HepG2 (cell line): Measurements from ENCODE around the gene LYRM4. TPM values are rescaled to one million over a fixed set of nuclear protein-coding genes. Genes with fewer than 3 reads are reported as not detected.

Experiments used
- ATAC-seq: fragments of 200-7000 bp; cut with Tn5 transposase; 3 replicates; pipeline ENCODE4 v1.9.1; 2020; ENCODE audit warnings: mild to moderate bottlenecking, moderate library complexity
- BruUV-seq: library from RNA; stranded (reverse); fragments of 400-500 nt; replicated peaks from 2 replicates; lab custom pipeline; 2021; lab: Mats Ljungman, UMichigan
- CTCF ChIA-PET: fragments of 300-600 bp; formaldehyde crosslinking; extraction: SDS; loops from one replicate; lab custom pipeline; 2021; ENCODE audit warnings: low total read pairs, inconsistent platforms, low intra/inter-chr PET ratio; lab: Yijun Ruan, JAX
- POLR2A ChIA-PET: fragments of 350-600 bp; sonication (Branson Sonifier 250); formaldehyde crosslinking; loops from one replicate; lab custom pipeline; 2020; ENCODE audit warnings: antibody characterized with exemption, inconsistent platforms; lab: Yijun Ruan, JAX
- DNase-seq: peaks from one replicate; pipeline ENCODE4 v3.0.0-alpha.2; 2015; ENCODE audit warnings: low spot score
- FAIRE-seq: peaks from 3 replicates; lab custom pipeline; 2011; peaks lifted over from hg19 to GRCh38; lab: Jason Lieb, UNC
- H2AFZ ChIP-seq: one replicate; pipeline ENCODE4 v1.6.1; 2011; ENCODE audit warnings: low read length, inconsistent platforms
- H3K27ac ChIP-seq: fragments of 300-600 bp; 3 replicates; pipeline ENCODE4 v1.8.0; 2011; ENCODE audit warnings: mixed run types, mild to moderate bottlenecking, mixed read lengths, low read length, inconsistent platforms; ENCODE audit not compliant: insufficient read depth; ENCODE audit errors: extremely low read length
- H3K27me3 ChIP-seq, 2 experiments: fragments of 200-600 bp in 1 of 2; 2 replicates in 1 of 2; 3 replicates in 1 of 2; pipeline versions ENCODE4 v1.6.0 to v1.8.0; 2011; ENCODE audit warnings: low read length in 2 of 2, mild to moderate bottlenecking in 2 of 2, moderate library complexity in 2 of 2, inconsistent platforms in 1 of 2; ENCODE audit not compliant: insufficient read depth in 2 of 2, control insufficient read depth in 1 of 2
- H3K36me3 ChIP-seq, 2 experiments: fragments of 200-600 bp in 1 of 2; replicated peaks in 1 of 2; 2 replicates in 1 of 2; 3 replicates in 1 of 2; pipeline versions ENCODE4 v1.5.1 to v1.8.0; 2011; ENCODE audit warnings: low read length in 2 of 2, inconsistent platforms in 1 of 2; ENCODE audit not compliant: insufficient read depth in 2 of 2, control insufficient read depth in 1 of 2
- H3K4me1 ChIP-seq: 2 replicates; pipeline ENCODE4 v1.5.1; 2012; ENCODE audit warnings: low read length, inconsistent platforms; ENCODE audit not compliant: insufficient read depth
- H3K4me2 ChIP-seq: 2 replicates; pipeline ENCODE4 v1.6.0; 2011; ENCODE audit warnings: low read depth, low read length, inconsistent platforms
- H3K4me3 ChIP-seq, 3 experiments: fragments of 200-600 bp in 1 of 3; sonication (generic), shearing (Covaris generic) in 1 of 3; replicated peaks in 1 of 3; 2 replicates each; pipeline ENCODE4 v1.5.1; 2011 to 2016; ENCODE audit warnings: low read length in 3 of 3, inconsistent platforms in 2 of 3, low read depth in 2 of 3, mild to moderate bottlenecking in 2 of 3, control low read depth in 1 of 3, mixed read lengths in 1 of 3; ENCODE audit not compliant: insufficient read depth in 1 of 3
- H3K79me2 ChIP-seq: one replicate; pipeline ENCODE4 v1.6.1; 2011; ENCODE audit warnings: low read length, inconsistent platforms; ENCODE audit not compliant: insufficient read depth
- H3K9ac ChIP-seq: 2 replicates; pipeline ENCODE4 v1.6.0; 2011; ENCODE audit warnings: mild to moderate bottlenecking, low read depth, low read length, inconsistent platforms; ENCODE audit not compliant: insufficient read depth
- H3K9me3 ChIP-seq: 2 replicates; pipeline ENCODE4 v1.5.1; 2012; ENCODE audit warnings: mild to moderate bottlenecking, low read length
- H4K20me1 ChIP-seq: 2 replicates; pipeline ENCODE4 v1.6.0; 2011; ENCODE audit warnings: inconsistent platforms, mild to moderate bottlenecking, low read length, moderate library complexity; ENCODE audit not compliant: insufficient read depth
- E2F2 ChIP-seq: sonication (generic); formaldehyde crosslinking; IDR thresholded peaks from 2 replicates; pipeline ENCODE4 v1.4.0; 2020; ENCODE audit warnings: missing genetic modification reagents, borderline replicate concordance
- FOXK2 ChIP-seq: fragments of 450-650 bp; IDR thresholded peaks from 2 replicates; pipeline ENCODE4 v1.6.1; 2016
- KAT2B ChIP-seq: fragments of 150-350 bp; IDR thresholded peaks from 2 replicates; pipeline ENCODE4 v1.6.1; 2014; ENCODE audit warnings: low read depth, low read length, borderline replicate concordance
- KLF9 ChIP-seq: IDR thresholded peaks from 2 replicates; pipeline ENCODE4 v1.6.1; 2016; ENCODE audit warnings: low read depth
- SPEN ChIP-seq: sonication (generic); formaldehyde crosslinking; IDR thresholded peaks from 2 replicates; pipeline ENCODE4 v1.5.1; 2020; ENCODE audit warnings: low read depth, mild to moderate bottlenecking, missing genetic modification reagents
- ZFP37 ChIP-seq: sonication (generic); formaldehyde crosslinking; IDR thresholded peaks from 2 replicates; pipeline ENCODE4 v1.4.0; 2020; ENCODE audit warnings: missing genetic modification reagents, borderline replicate concordance
- ZNF367 ChIP-seq: sonication (generic); formaldehyde crosslinking; IDR thresholded peaks from 2 replicates; pipeline ENCODE4 v1.4.0; 2020; ENCODE audit warnings: missing genetic modification reagents, borderline replicate concordance
- ZNF552 ChIP-seq: sonication (generic); formaldehyde crosslinking; IDR thresholded peaks from 2 replicates; pipeline ENCODE4 v1.9.0; 2022; ENCODE audit warnings: missing genetic modification reagents, mild to moderate bottlenecking, borderline replicate concordance
- WGBS: methylation state at CpG from one replicate; pipeline ENCODE4 v1.1.6; 2017; ENCODE audit warnings: low lambda C conversion rate; 5-methylcytosine and 5-hydroxymethylcytosine counted together
- in situ Hi-C: cut with HindIII; loops from 2 replicates; pipeline ENCODE4 v1.10.0; 2017; ENCODE audit warnings: low pct_unique_long_range_greater_than_20kb; ENCODE audit not compliant: extremely low pct_ligation_motif_present
- intact Hi-C: fragments of 100-400 bp; cut with micrococcal nuclease; formaldehyde crosslinking; loops from one replicate; pipeline ENCODE4 v1.10.0; 2022; ENCODE audit not compliant: unreplicated experiment
- polyA plus RNA-seq, 8 experiments: library from polyadenylated mRNA; depleted of rRNA in 3 of 8; stranded (reverse) in 7 of 8; unstranded in 1 of 8; fragments of >200 nt; fragmentation: Illumina TruSeq in 4 of 8; extraction: Trizol in 4 of 8; gene quantifications; 2 replicates each; pipeline versions ENCODE4 v1.2.1 to v1.2.3, GENCODE V29; 2011 to 2016; ENCODE audit warnings: low read depth in 4 of 8, missing spikeins in 1 of 8, mixed read lengths in 1 of 8; ENCODE audit not compliant: insufficient read depth in 1 of 8
- total RNA-seq, 5 experiments: library from RNA; depleted of rRNA; stranded (reverse); fragments of >200 nt; fragmentation: Illumina TruSeq; extraction: Trizol; gene quantifications; 2 replicates each; pipeline ENCODE4 v1.2.3, GENCODE V29; 2016; ENCODE audit warnings: low read depth in 1 of 5
- TF ChIP-seq, protein P1 (sequence below): fragments of 450-650 bp; IDR thresholded peaks from 2 replicates; pipeline ENCODE4 v1.6.1; 2017; ENCODE audit warnings: mild to moderate bottlenecking

LYRM4 gene
- total and polyA plus RNA-seq, 2 of the 13 experiments (the other 11 are each of a cell fraction or from before 2014, with no cell fraction given), result 64.6 to 67.5 TPM

DNA sequence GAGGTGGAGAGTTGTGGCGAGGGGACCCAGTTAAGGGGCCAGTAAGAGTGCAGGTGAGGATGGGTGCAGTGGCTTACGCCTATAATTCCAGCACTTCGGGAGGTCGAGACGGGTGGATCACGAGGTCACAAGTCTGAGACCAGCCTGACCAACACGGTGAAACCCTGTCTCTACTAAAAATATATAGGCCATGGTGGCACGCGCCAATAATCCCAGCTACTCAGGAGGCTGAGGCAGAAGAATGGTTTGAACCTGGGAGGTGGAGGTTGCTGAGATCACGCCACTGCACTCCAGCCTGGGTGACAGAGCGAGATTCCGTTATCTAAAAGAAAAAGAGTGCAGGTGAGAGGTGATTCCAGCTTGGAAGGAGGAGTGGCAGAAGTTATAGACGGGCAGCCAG is 147.7 kb downstream of the LYRM4 start:
- H4K20me1 ChIP-seq, result no peaks in the 10 kb centered on the region
- FAIRE-seq (no peak), ATAC-seq (no peak), DNase-seq (no peak)
- POLR2A ChIA-PET, result interaction anchor here (1.6 kb wide), 1 partner anchor 55 kb away, joined by 5 read pairs; no protein-coding TSS in a partner anchor
- no peak overlapping the region for H3K4me2 ChIP-seq
- no peaks in the 10 kb centered on the region for H3K27me3 ChIP-seq
- in situ Hi-C loops (no loop called here), intact Hi-C loops (no loop called here)
- no peaks in the 10 kb centered on the region for H3K9me3 ChIP-seq
- H3K9ac ChIP-seq, result no peak overlapping the region
- peaks cover 18% of the 10 kb centered on the region for H3K4me1 ChIP-seq
- TF ChIP-seq, protein P1, sequence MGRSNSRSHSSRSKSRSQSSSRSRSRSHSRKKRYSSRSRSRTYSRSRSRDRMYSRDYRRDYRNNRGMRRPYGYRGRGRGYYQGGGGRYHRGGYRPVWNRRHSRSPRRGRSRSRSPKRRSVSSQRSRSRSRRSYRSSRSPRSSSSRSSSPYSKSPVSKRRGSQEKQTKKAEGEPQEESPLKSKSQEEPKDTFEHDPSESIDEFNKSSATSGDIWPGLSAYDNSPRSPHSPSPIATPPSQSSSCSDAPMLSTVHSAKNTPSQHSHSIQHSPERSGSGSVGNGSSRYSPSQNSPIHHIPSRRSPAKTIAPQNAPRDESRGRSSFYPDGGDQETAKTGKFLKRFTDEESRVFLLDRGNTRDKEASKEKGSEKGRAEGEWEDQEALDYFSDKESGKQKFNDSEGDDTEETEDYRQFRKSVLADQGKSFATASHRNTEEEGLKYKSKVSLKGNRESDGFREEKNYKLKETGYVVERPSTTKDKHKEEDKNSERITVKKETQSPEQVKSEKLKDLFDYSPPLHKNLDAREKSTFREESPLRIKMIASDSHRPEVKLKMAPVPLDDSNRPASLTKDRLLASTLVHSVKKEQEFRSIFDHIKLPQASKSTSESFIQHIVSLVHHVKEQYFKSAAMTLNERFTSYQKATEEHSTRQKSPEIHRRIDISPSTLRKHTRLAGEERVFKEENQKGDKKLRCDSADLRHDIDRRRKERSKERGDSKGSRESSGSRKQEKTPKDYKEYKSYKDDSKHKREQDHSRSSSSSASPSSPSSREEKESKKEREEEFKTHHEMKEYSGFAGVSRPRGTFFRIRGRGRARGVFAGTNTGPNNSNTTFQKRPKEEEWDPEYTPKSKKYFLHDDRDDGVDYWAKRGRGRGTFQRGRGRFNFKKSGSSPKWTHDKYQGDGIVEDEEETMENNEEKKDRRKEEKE, result no peak
- TF ChIP-seq ZNF367 (CRISPR knock-in tag) (no peak), E2F2 (CRISPR knock-in tag) (no peak), SPEN (CRISPR knock-in tag) (no peak), KAT2B (no peak), KLF9 (no peak), FOXK2 (no peak), ZFP37 (CRISPR knock-in tag) (no peak), ZNF552 (CRISPR knock-in tag) (no peak)
- H3K36me3 ChIP-seq, result peaks cover 11 to 28% of the 10 kb centered on the region in 2 experiments; a peak in 4 of 5 replicates
- no peak overlapping the region for H3K4me3 ChIP-seq
- no peaks in the 10 kb centered on the region for H3K79me2 ChIP-seq
- 98% methylated on average over 13 of the region's 13 CpGs for WGBS
- H2AFZ ChIP-seq, result no peak overlapping the region
- no peak overlapping the region for H3K27ac ChIP-seq
- no TSS peak for BruUV-seq
- CTCF ChIA-PET, result interaction anchor here (1.1 kb wide), 1 partner anchor 15 kb away, joined by 3 read pairs; no protein-coding TSS in a partner anchor
